B cell (primary cell): ENCODE data around the gene LRCH3. TPM values are rescaled to one million over a fixed set of nuclear protein-coding genes. Genes with fewer than 3 reads are reported as not detected.

Experiments used
- ATAC-seq: fragments of 200-7000 bp; cut with Tn5 transposase; one replicate; pipeline ENCODE4 v1.10.0; 2021; ENCODE audit warnings: low read depth, mild to moderate bottlenecking, moderate number of reproducible peaks, moderate library complexity
- CTCF ChIA-PET: fragments of 350-600 bp; sonication (Branson Sonifier 250); formaldehyde crosslinking; loops from one replicate; lab custom pipeline; 2021; ENCODE audit warnings: antibody characterized with exemption, inconsistent platforms; lab: Charles Lee
- POLR2A ChIA-PET: fragments of 350-600 bp; sonication (Branson Sonifier 250); formaldehyde crosslinking; loops from one replicate; lab custom pipeline; 2021; ENCODE audit warnings: antibody characterized with exemption; lab: Charles Lee
- DNase-seq: peaks from one replicate; pipeline ENCODE4 v3.0.0; 2013
- H2AFZ ChIP-seq: 2 replicates; pipeline ENCODE4 v1.6.1; 2012; ENCODE audit warnings: mild to moderate bottlenecking, low read depth, low read length; ENCODE audit not compliant: insufficient read depth, poor library complexity, severe bottlenecking
- H3K27ac ChIP-seq, 2 donors: 1 replicate in 1 of 2; 2 replicates in 1 of 2; pipeline ENCODE4 v1.5.1; 2012 to 2013; ENCODE audit warnings: low read length in 2 of 2, mild to moderate bottlenecking in 2 of 2, moderate library complexity in 1 of 2
- H3K27me3 ChIP-seq, 4 experiments: fragments of 200-600 bp in 1 of 4; sonication (generic) in 1 of 4; replicated peaks in 1 of 4; 1 replicate in 2 of 4; 2 replicates in 2 of 4; pipeline versions ENCODE4 v1.6.1 to v1.7.0; 2013 to 2016; ENCODE audit warnings: low read length in 3 of 4, mild to moderate bottlenecking in 2 of 4, mixed read lengths in 1 of 4, moderate library complexity in 1 of 4; ENCODE audit not compliant: insufficient read depth in 4 of 4, control insufficient read depth in 3 of 4; ENCODE audit errors: control extremely low read depth in 1 of 4
- H3K36me3 ChIP-seq, 2 experiments: replicated peaks in 1 of 2; 1 replicate in 1 of 2; 2 replicates in 1 of 2; pipeline versions ENCODE4 v1.6.1 to v1.7.1; 2013; ENCODE audit warnings: low read length in 1 of 2; ENCODE audit not compliant: insufficient read depth in 2 of 2, control insufficient read depth in 1 of 2; ENCODE audit errors: control extremely low read depth in 1 of 2, extremely low read depth in 1 of 2
- H3K4me1 ChIP-seq, 2 donors: fragments of 200-600 bp in 1 of 2; sonication (generic) in 1 of 2; 1 replicate in 1 of 2; 2 replicates in 1 of 2; pipeline versions ENCODE4 v1.5.1 to v1.6.1; 2013 to 2017; ENCODE audit warnings: low read length in 2 of 2; ENCODE audit not compliant: control insufficient read depth in 2 of 2, insufficient read depth in 2 of 2
- H3K4me2 ChIP-seq: replicated peaks from 2 replicates; pipeline ENCODE3; 2012; ENCODE audit warnings: mild to moderate bottlenecking, low read depth, low read length; ENCODE audit not compliant: poor library complexity, severe bottlenecking
- H3K4me3 ChIP-seq, 5 experiments: fragments of 200-600 bp in 1 of 5; sonication (generic) in 1 of 5; 1 replicate in 3 of 5; 2 replicates in 2 of 5; pipeline versions ENCODE4 v1.5.1 to v1.7.0; 2011 to 2016; ENCODE audit warnings: low read length in 4 of 5, mild to moderate bottlenecking in 4 of 5, low read depth in 2 of 5, control low read depth in 1 of 5, moderate library complexity in 1 of 5; ENCODE audit not compliant: insufficient read depth in 1 of 5; ENCODE audit errors: control extremely low read depth in 1 of 5, extremely low read depth in 1 of 5
- H3K79me2 ChIP-seq: fragments of 200-600 bp; sonication (generic); one replicate; pipeline ENCODE4 v1.6.0; 2016; ENCODE audit warnings: low read length; ENCODE audit not compliant: control insufficient read depth, insufficient read depth
- H3K9ac ChIP-seq: fragments of 200-600 bp; sonication (generic); 2 replicates; pipeline ENCODE4 v1.6.1; 2017; ENCODE audit warnings: mild to moderate bottlenecking, low read length, moderate library complexity
- H3K9me3 ChIP-seq, 3 donors: one replicate each; pipeline versions ENCODE4 v1.6.1 to v1.7.1; 2013; ENCODE audit warnings: low read length in 2 of 3; ENCODE audit not compliant: control insufficient read depth in 2 of 3, insufficient read depth in 1 of 3; ENCODE audit errors: control extremely low read depth in 1 of 3
- H4K20me1 ChIP-seq: 2 replicates; pipeline ENCODE4 v1.6.0; 2012; ENCODE audit warnings: mild to moderate bottlenecking, low read length; ENCODE audit not compliant: insufficient read depth, control insufficient read depth, poor library complexity, severe bottlenecking
- H3K27ac Mint-ChIP-seq: one replicate; pipeline ENCODE4 v1.8.0; 2021; ENCODE audit warnings: mixed read lengths
- H3K27me3 Mint-ChIP-seq: one replicate; pipeline ENCODE4 v1.8.0; 2021; ENCODE audit warnings: mixed read lengths
- H3K4me1 Mint-ChIP-seq: one replicate; pipeline ENCODE4 v1.8.0; 2021; ENCODE audit warnings: mixed read lengths
- H3K4me3 Mint-ChIP-seq: one replicate; pipeline ENCODE4 v1.8.0; 2021; ENCODE audit warnings: mixed read lengths
- H3K9me3 Mint-ChIP-seq: one replicate; pipeline ENCODE4 v1.8.0; 2022; ENCODE audit warnings: mixed read lengths; ENCODE audit not compliant: insufficient read depth
- EZH2 ChIP-seq: IDR thresholded peaks from 2 replicates; pipeline ENCODE4 v1.6.1; 2012; ENCODE audit warnings: borderline replicate concordance, low read depth, mild to moderate bottlenecking, moderate library complexity, low read length; ENCODE audit not compliant: insufficient read depth, poor library complexity, severe bottlenecking
- WGBS: methylation state at CpG from one replicate; pipeline ENCODE4 v1.1.5; 2013; ENCODE audit warnings: missing lambda C conversion rate; ENCODE audit not compliant: insufficient coverage; 5-methylcytosine and 5-hydroxymethylcytosine counted together
- intact Hi-C: fragments of 100-400 bp; cut with micrococcal nuclease; formaldehyde crosslinking; loops from one replicate; pipeline ENCODE4 v1.10.0; 2022
- polyA plus RNA-seq: library from polyadenylated mRNA; depleted of rRNA; stranded (reverse); fragments of >200 nt; gene quantifications from 2 replicates; pipeline ENCODE4 v1.2.3, GENCODE V29; 2012
- total RNA-seq, 2 donors: library from RNA; stranded (reverse); fragments of 120-200 nt in 1 of 2; gene quantifications; 1 replicate in 1 of 2; 2 replicates in 1 of 2; pipeline versions ENCODE4 v1.2.3 to v1.2.4, GENCODE V29; 2013 to 2022
- TF ChIP-seq, protein P1 (sequence below): fragments of 200-600 bp; IDR thresholded peaks from one replicate; pipeline ENCODE4 v1.8.0; 2022; ENCODE audit warnings: antibody characterized with exemption, mild to moderate bottlenecking

Gene LRCH3
- total and polyA plus RNA-seq, 2 donors (not counting 1 experiment from before 2014, with no cell fraction given): 30.1 to 136 TPM

DNA sequence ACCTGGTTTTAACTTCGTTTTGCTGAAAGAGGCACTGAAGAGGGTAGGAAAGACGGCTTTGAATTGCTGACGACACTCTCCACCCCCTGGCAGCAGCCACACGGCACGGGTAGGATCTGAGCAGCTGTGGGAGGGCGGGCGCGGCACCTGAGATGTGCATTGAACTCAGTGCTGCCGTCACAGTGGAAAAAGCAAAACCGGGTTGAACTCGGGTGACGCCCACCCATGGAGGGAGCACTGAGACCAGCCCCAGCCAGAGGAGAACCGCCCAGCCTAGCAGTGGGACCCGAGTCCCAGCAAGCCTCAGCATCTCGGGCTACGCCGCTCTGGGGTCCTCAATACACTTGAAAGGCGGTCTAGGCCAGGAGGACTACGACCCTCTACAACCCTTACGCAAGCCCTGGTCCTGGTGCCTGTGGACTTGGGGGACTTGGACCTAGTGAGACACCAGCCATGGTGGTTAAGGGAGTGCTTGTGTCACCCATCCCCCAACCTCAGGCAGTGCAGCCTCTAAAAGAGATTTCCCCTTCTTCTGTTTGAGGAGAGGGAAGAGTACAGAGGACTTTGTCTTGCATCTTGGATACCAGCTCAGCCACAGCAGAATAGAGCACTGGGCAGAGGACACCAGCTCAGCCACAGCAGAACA is 108.9 kb downstream of the LRCH3 start:
- WGBS: 98% methylated on average over 19 of the region's 20 CpGs
- Histone ChIP-seq H3K4me1 (no peaks in the 10 kb centered on the region), H4K20me1 (no peaks in the 10 kb centered on the region), H2AFZ (no peak overlapping the region), H3K79me2 (no peaks in the 10 kb centered on the region), H3K27ac (no peak overlapping the region), H3K9ac (no peak overlapping the region), H3K9me3 (peaks cover 0 to 3% (median 0%) of the 10 kb centered on the region in 3 donors), H3K4me2 (no peak overlapping the region), H3K4me3 (no peak overlapping the region), H3K36me3 (no peaks in the 10 kb centered on the region), H3K27me3 (no peaks in the 10 kb centered on the region)
- intact Hi-C loops: loop anchor here (10.0 kb wide), 1 partner anchor 185 kb away; no protein-coding TSS in a partner anchor
- ATAC-seq (no peak), DNase-seq (no peak)
- CTCF ChIA-PET: no interaction called here
- no peaks in the 10 kb centered on the region for H3K27me3 Mint-ChIP-seq
- POLR2A ChIA-PET: no interaction called here
- peaks cover 2% of the 10 kb centered on the region for H3K4me1 Mint-ChIP-seq
- no peak overlapping the region for H3K4me3 Mint-ChIP-seq
- no peak for TF ChIP-seq EZH2
- TF ChIP-seq, protein P1, sequence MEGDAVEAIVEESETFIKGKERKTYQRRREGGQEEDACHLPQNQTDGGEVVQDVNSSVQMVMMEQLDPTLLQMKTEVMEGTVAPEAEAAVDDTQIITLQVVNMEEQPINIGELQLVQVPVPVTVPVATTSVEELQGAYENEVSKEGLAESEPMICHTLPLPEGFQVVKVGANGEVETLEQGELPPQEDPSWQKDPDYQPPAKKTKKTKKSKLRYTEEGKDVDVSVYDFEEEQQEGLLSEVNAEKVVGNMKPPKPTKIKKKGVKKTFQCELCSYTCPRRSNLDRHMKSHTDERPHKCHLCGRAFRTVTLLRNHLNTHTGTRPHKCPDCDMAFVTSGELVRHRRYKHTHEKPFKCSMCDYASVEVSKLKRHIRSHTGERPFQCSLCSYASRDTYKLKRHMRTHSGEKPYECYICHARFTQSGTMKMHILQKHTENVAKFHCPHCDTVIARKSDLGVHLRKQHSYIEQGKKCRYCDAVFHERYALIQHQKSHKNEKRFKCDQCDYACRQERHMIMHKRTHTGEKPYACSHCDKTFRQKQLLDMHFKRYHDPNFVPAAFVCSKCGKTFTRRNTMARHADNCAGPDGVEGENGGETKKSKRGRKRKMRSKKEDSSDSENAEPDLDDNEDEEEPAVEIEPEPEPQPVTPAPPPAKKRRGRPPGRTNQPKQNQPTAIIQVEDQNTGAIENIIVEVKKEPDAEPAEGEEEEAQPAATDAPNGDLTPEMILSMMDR: no peak
- no peaks in the 10 kb centered on the region for H3K9me3 Mint-ChIP-seq
- H3K27ac Mint-ChIP-seq: no peak overlapping the region

DNA sequence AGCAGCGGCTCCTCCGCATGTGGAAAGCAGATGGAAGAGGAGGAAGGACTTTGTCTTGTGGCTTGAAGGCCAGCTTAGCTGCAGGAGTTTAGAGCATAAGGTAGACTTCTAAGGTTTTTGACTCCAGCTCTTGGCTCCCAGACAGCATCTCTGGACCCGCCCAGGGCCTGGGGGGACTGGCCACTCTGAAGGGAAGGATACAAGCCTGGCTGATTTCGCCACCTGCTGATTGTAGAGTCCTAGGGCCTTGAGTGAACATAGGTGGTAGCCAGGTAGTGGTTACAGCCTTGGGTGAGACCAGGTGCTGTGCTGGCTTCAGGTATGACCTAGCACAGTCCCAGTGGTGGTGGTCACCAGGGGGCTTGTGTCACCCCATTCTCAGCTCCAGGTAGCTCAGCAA is 110.6 kb downstream of the LRCH3 start:
- H2AFZ ChIP-seq: no peak overlapping the region
- intact Hi-C loops: loop anchor here (10.0 kb wide), 1 partner anchor 183 kb away; no protein-coding TSS in a partner anchor
- peaks cover 0 to 3% (median 0%) of the 10 kb centered on the region in 3 donors for H3K9me3 ChIP-seq
- no peak overlapping the region for H3K4me2 ChIP-seq
- Mint-ChIP-seq H3K27ac (no peak overlapping the region), H3K4me3 (no peak overlapping the region), H3K27me3 (no peaks in the 10 kb centered on the region), H3K4me1 (peaks cover 8% of the 10 kb centered on the region), H3K9me3 (no peaks in the 10 kb centered on the region)
- no peak for TF ChIP-seq EZH2
- TF ChIP-seq, protein P1: no peak
- no peaks in the 10 kb centered on the region for H3K79me2 ChIP-seq
- H3K4me3 ChIP-seq: no peak overlapping the region
- CTCF ChIA-PET: no interaction called here
- ATAC-seq: no peak
- DNase-seq: no peak
- H3K4me1 ChIP-seq: peaks cover 0 to 7% of the 10 kb centered on the region in 2 donors
- no peak overlapping the region for H3K27ac ChIP-seq
- H3K27me3 ChIP-seq: no peaks in the 10 kb centered on the region
- H3K9ac ChIP-seq: no peak overlapping the region
- WGBS: 98% methylated on average over 4 of the region's 4 CpGs
- POLR2A ChIA-PET: no interaction called here
- H4K20me1 ChIP-seq: no peaks in the 10 kb centered on the region
- no peaks in the 10 kb centered on the region for H3K36me3 ChIP-seq
